LoVo (cell line): ENCODE measurements around the gene RBM4B.

Experiments
- DNase-seq: peaks from one replicate; pipeline ENCODE4 v3.0.0-alpha.2; 2016; ENCODE audit warnings: low spot score

Gene RBM4B

GRCh38 chr11:66686801-66687750 is 9.4 kb upstream of the RBM4B start:
- DNase-seq, result no peak

- DNase-seq, result no peak
Observed at GRCh38 chr11:66686100-66686785, 8.6 kb upstream of the RBM4B start.

- DNase-seq, result no peak
Observed at GRCh38 chr11:66685276-66686099, 7.8 kb upstream of the RBM4B start.

- no peak for DNase-seq
Observed at GRCh38 chr11:66684635-66685034, 6.9 kb upstream of the RBM4B start.

GRCh38 chr11:66683877-66684276 is 6.2 kb upstream of the RBM4B start:
- DNase-seq, result no peak

GRCh38 chr11:66680966-66681645 is 3.4 kb upstream of the RBM4B start:
- no peak for DNase-seq

- no peak for DNase-seq
Observed at GRCh38 chr11:66676931-66677598, 622 bp downstream of the RBM4B start.

- DNase-seq, result no peak
Observed at GRCh38 chr11:66676282-66676919, 1.3 kb downstream of the RBM4B start.

- DNase-seq, result no peak
Observed at GRCh38 chr11:66674964-66675602, 2.6 kb downstream of the RBM4B start.

GRCh38 chr11:66670816-66671215 is 6.9 kb downstream of the RBM4B start:
- no peak for DNase-seq

GRCh38 chr11:66665369-66665768 is 12.3 kb downstream of the RBM4B start:
- DNase-seq, result no peak

GRCh38 chr11:66663741-66664296 is 13.9 kb downstream of the RBM4B start:
- DNase-seq, result no peak

- no peak for DNase-seq
Observed at GRCh38 chr11:66659763-66660162, 17.9 kb downstream of the RBM4B start.

- no peak for DNase-seq
Observed at GRCh38 chr11:66653123-66653522, 24.6 kb downstream of the RBM4B start.

- DNase-seq, result no peak
Observed at GRCh38 chr11:66652651-66653050, 25.0 kb downstream of the RBM4B start.

- no peak for DNase-seq
Observed at GRCh38 chr11:66651016-66651415, 26.7 kb downstream of the RBM4B start.

GRCh38 chr11:66649903-66650302 is 27.8 kb downstream of the RBM4B start:
- DNase-seq, result no peak

GRCh38 chr11:66646828-66647227 is 30.9 kb downstream of the RBM4B start:
- no peak for DNase-seq

- DNase-seq, result no peak
Observed at GRCh38 chr11:66643745-66644437, 33.8 kb downstream of the RBM4B start.
